ENCODE data around the gene MYL3. TPM values are rescaled to one million over a fixed set of nuclear protein-coding genes. Genes with fewer than 3 reads are reported as not detected.
A peak's percentile ranks its signal among the peaks of the same experiment; 100 is the strongest.

The MYL3 gene
- polyA plus RNA-seq, 1 of the 3 experiments (the other 2 are of a cell fraction): not detected

GRCh38 chr3:46868948-46869347 lies 5.7 kb upstream of the MYL3 start:
- CTCF ChIA-PET: interaction anchor here (1.0 to 16.8 kb wide), 4 partner anchors 21 to 63 kb away, joined by 3 to 480 read pairs (median 64); partner anchors contain the start of gene PTH1R
- H3K27me3 ChIP-seq (ENCODE audit: insufficient read depth): no peaks in the 10 kb centered on the region

GRCh38 chr3:46868287-46868686 lies 5.0 kb upstream of the MYL3 start:
- no peaks in the 10 kb centered on the region for H4K20me1 ChIP-seq (ENCODE audit: insufficient read depth)
- H3K4me2 ChIP-seq: no peak overlapping the region
- no peaks in the 10 kb centered on the region for H3K27me3 ChIP-seq (ENCODE audit: insufficient read depth)
- H3K9me3 ChIP-seq: no peaks in the 10 kb centered on the region
- H2AFZ ChIP-seq (ENCODE audit: low read depth): no peak overlapping the region
- no peak overlapping the region; a peak in 1 of 4 replicates for H3K27ac ChIP-seq (ENCODE audit: low read depth in 2 of 2, low read length in 1 of 2)
- H3K36me3 ChIP-seq (replicated peaks in 1 of 2; ENCODE audit: control insufficient read depth in 1 of 2, insufficient read depth in 2 of 2, low read length in 1 of 2): no peaks in the 10 kb centered on the region
- no peak overlapping the region for H3K4me3 ChIP-seq (ENCODE audit: low read depth in 2 of 2, low read length in 1 of 2)
- WGBS (ENCODE audit: low lambda C conversion rate): 30% methylated on average over 2 of the region's 8 CpGs
- H3K9me2 ChIP-seq: no peaks in the 10 kb centered on the region
- H3K9ac ChIP-seq: no peak overlapping the region
- peak; percentile 58 for DNase-seq
- POLR2A ChIA-PET: interaction anchor here (1.2 to 1.3 kb wide), 2 partner anchors 23 to 24 kb away, joined by 3 read pairs; no protein-coding TSS in a partner anchor
- H3F3A ChIP-seq (replicated peaks; ENCODE audit: insufficient read depth): no peaks in the 10 kb centered on the region
- TF ChIP-seq RCOR1 (IDR thresholded peaks at IDR 0.05; ENCODE audit: low read length) (no peak), SIN3A (IDR thresholded peaks at IDR 0.05; ENCODE audit: borderline replicate concordance, low read depth, low read length) (no peak), TAF1 (IDR thresholded peaks at IDR 0.05; ENCODE audit: borderline replicate concordance, low read depth, low read length) (no peak), PBX3 (IDR thresholded peaks at IDR 0.05) (no peak), MEF2A (IDR thresholded peaks at IDR 0.05; ENCODE audit: borderline replicate concordance, low read depth) (no peak), JUND (IDR thresholded peaks at IDR 0.05) (no peak), FOSL2 (IDR thresholded peaks at IDR 0.05; ENCODE audit: borderline replicate concordance, low read depth) (no peak), CHD2 (IDR thresholded peaks at IDR 0.05; ENCODE audit: low read length, partially characterized antibody) (no peak), EP300 (IDR thresholded peaks at IDR 0.05; ENCODE audit: borderline replicate concordance in 1 of 2, low read depth in 1 of 2, low read length in 1 of 2) (no peak), ELF1 (IDR thresholded peaks at IDR 0.05) (no peak)
- TF ChIP-seq, protein P1, sequence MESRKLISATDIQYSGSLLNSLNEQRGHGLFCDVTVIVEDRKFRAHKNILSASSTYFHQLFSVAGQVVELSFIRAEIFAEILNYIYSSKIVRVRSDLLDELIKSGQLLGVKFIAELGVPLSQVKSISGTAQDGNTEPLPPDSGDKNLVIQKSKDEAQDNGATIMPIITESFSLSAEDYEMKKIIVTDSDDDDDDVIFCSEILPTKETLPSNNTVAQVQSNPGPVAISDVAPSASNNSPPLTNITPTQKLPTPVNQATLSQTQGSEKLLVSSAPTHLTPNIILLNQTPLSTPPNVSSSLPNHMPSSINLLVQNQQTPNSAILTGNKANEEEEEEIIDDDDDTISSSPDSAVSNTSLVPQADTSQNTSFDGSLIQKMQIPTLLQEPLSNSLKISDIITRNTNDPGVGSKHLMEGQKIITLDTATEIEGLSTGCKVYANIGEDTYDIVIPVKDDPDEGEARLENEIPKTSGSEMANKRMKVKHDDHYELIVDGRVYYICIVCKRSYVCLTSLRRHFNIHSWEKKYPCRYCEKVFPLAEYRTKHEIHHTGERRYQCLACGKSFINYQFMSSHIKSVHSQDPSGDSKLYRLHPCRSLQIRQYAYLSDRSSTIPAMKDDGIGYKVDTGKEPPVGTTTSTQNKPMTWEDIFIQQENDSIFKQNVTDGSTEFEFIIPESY (IDR thresholded peaks at IDR 0.05; ENCODE audit: borderline replicate concordance, low read depth): no peak
- H3K79me2 ChIP-seq (ENCODE audit: insufficient read depth): no peaks in the 10 kb centered on the region
- H3K4me1 ChIP-seq (ENCODE audit: control insufficient read depth in 1 of 2, insufficient read depth in 2 of 2, low read depth in 1 of 2, low read length in 1 of 2): peaks cover 0 to 40% of the 10 kb centered on the region in 2 experiments; a peak in 1 of 4 replicates
- CTCF ChIA-PET: interaction anchor here (1.0 to 16.8 kb wide), 8 partner anchors 16 to 175 kb away, joined by 3 to 480 read pairs (median 26); partner anchors contain the start of genes ALS2CL and PTH1R

More at GRCh38 chr3:46868948-46869347, 5.7 kb upstream of the MYL3 start:
- TF ChIP-seq RAD21 (IDR thresholded peaks at IDR 0.05; ENCODE audit: low read length) (no peak), RFX5 (IDR thresholded peaks at IDR 0.05; ENCODE audit: low read length) (no peak)
- peaks cover 0 to 38% of the 10 kb centered on the region in 2 experiments; a peak in 1 of 4 replicates for H3K4me1 ChIP-seq (ENCODE audit: control insufficient read depth in 1 of 2, insufficient read depth in 2 of 2, low read depth in 1 of 2, low read length in 1 of 2)
- no peaks in the 10 kb centered on the region for H3F3A ChIP-seq (replicated peaks; ENCODE audit: insufficient read depth)
- H3K9ac ChIP-seq: no peak overlapping the region
- no peaks in the 10 kb centered on the region for H3K36me3 ChIP-seq (replicated peaks in 1 of 2; ENCODE audit: control insufficient read depth in 1 of 2, insufficient read depth in 2 of 2, low read length in 1 of 2)
- no peak overlapping the region for H2AFZ ChIP-seq (ENCODE audit: low read depth)
- H3K27ac ChIP-seq (ENCODE audit: low read depth in 2 of 2, low read length in 1 of 2): no peak overlapping the region
- no peak overlapping the region for H3K4me3 ChIP-seq (ENCODE audit: low read depth in 2 of 2, low read length in 1 of 2)
- no peaks in the 10 kb centered on the region for H3K9me2 ChIP-seq
- no peak for DNase-seq
- H3K79me2 ChIP-seq (ENCODE audit: insufficient read depth): no peaks in the 10 kb centered on the region
- H4K20me1 ChIP-seq (ENCODE audit: insufficient read depth): no peaks in the 10 kb centered on the region
- H3K9me3 ChIP-seq: no peaks in the 10 kb centered on the region
- H3K4me2 ChIP-seq: no peak overlapping the region
- WGBS (ENCODE audit: low lambda C conversion rate): 53% methylated on average over 7 of the region's 7 CpGs
- POLR2A ChIA-PET: interaction anchor here (1.3 kb wide), 1 partner anchor 23 kb away, joined by 3 read pairs; no protein-coding TSS in a partner anchor

Data from SK-N-SH (cell line).